ENCODE measurements around the gene GXYLT2. TPM values are rescaled to one million over a fixed set of nuclear protein-coding genes. Genes with fewer than 3 reads are reported as not detected.

GXYLT2 gene
- total RNA-seq, 1 donor from 2014 or later: 16.2 TPM

DNA sequence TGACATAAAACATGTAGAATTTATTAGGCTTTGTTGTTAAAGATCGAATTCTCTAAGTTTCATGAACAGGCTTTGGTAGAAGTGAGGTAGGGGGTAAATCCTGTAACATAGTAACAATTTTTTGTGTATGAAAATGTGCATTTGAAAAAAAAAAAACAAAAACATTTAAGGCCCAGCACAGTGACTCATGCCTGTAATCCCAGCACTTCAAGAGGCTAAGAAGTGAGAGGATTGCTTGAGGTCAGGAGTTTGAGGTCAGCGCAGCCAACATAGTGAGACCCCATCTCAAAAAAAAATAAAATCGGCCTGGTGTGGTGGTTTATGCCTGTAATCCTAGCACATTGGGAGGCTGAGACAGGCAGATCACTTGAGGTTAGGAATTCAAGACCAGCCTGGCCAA, 81.9 kb downstream of the GXYLT2 start:
- Histone ChIP-seq H3K27me3 (ENCODE audit: low read depth) (no peaks in the 10 kb centered on the region), H3K36me3 (no peaks in the 10 kb centered on the region), H3K4me3 (no peak overlapping the region), H3K9me3 (replicated peaks) (no peaks in the 10 kb centered on the region), H3K4me1 (no peaks in the 10 kb centered on the region), H3K27ac (replicated peaks) (no peak overlapping the region)
- no peak for DNase-seq
- TF ChIP-seq, protein P1, sequence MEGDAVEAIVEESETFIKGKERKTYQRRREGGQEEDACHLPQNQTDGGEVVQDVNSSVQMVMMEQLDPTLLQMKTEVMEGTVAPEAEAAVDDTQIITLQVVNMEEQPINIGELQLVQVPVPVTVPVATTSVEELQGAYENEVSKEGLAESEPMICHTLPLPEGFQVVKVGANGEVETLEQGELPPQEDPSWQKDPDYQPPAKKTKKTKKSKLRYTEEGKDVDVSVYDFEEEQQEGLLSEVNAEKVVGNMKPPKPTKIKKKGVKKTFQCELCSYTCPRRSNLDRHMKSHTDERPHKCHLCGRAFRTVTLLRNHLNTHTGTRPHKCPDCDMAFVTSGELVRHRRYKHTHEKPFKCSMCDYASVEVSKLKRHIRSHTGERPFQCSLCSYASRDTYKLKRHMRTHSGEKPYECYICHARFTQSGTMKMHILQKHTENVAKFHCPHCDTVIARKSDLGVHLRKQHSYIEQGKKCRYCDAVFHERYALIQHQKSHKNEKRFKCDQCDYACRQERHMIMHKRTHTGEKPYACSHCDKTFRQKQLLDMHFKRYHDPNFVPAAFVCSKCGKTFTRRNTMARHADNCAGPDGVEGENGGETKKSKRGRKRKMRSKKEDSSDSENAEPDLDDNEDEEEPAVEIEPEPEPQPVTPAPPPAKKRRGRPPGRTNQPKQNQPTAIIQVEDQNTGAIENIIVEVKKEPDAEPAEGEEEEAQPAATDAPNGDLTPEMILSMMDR (IDR thresholded peaks at IDR 0.05; ENCODE audit: borderline replicate concordance): no peak
- intact Hi-C loops (cut with micrococcal nuclease): no loop called here

DNA sequence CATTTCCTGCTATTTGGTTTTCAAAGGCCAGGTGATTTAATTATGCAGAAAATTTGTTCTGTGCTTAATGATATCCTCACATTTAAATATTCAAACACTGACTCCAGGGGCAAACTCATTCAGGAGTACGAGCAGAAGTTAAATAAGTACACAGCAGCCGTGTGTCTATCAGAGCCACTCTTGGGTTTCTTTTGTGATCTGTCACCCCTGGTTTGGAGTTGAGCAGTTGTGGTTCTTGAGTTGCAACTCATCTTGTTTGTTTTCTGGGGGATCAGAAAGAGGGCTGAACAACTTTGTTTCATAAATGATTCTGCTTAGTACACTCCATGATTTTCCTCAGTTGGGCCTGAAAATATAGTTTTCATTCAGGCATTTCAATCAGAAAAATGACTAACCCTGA, 83.1 kb downstream of the GXYLT2 start:
- no peak overlapping the region for H3K4me3 ChIP-seq

DNA sequence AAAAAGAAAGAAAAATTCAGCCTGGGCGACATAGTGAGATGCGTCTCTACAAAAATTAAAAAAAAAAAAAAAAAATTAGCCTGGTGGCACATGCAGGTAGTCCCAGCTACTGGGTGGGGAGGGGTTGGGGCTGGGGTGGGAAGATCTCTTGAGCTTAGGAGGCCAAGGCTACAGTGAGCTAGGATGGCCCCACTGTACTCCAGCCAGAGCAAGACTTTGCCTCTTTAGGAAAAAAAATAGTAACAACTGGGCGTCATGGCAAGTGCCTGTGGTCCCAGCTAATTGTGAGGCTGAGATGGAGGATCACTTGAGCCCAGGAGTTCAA, 84.8 kb downstream of the GXYLT2 start:
- Histone ChIP-seq H3K36me3 (no peaks in the 10 kb centered on the region), H3K27me3 (ENCODE audit: low read depth) (no peaks in the 10 kb centered on the region), H3K27ac (replicated peaks) (no peak overlapping the region), H3K9me3 (replicated peaks) (no peaks in the 10 kb centered on the region), H3K4me1 (no peaks in the 10 kb centered on the region), H3K4me3 (no peak overlapping the region)
- no peak for DNase-seq
- intact Hi-C loops (cut with micrococcal nuclease): no loop called here
- TF ChIP-seq, protein P1 (IDR thresholded peaks at IDR 0.05; ENCODE audit: borderline replicate concordance): no peak

More for the DNA sequence above, 83.1 kb downstream of the GXYLT2 start:
- Histone ChIP-seq H3K4me1 (no peaks in the 10 kb centered on the region), H3K27ac (replicated peaks) (no peak overlapping the region), H3K27me3 (ENCODE audit: low read depth) (no peaks in the 10 kb centered on the region), H3K9me3 (replicated peaks) (no peaks in the 10 kb centered on the region), H3K36me3 (no peaks in the 10 kb centered on the region)
- intact Hi-C loops (cut with micrococcal nuclease): no loop called here
- TF ChIP-seq, protein P1 (IDR thresholded peaks at IDR 0.05; ENCODE audit: borderline replicate concordance): no peak
- DNase-seq: no peak

DNA sequence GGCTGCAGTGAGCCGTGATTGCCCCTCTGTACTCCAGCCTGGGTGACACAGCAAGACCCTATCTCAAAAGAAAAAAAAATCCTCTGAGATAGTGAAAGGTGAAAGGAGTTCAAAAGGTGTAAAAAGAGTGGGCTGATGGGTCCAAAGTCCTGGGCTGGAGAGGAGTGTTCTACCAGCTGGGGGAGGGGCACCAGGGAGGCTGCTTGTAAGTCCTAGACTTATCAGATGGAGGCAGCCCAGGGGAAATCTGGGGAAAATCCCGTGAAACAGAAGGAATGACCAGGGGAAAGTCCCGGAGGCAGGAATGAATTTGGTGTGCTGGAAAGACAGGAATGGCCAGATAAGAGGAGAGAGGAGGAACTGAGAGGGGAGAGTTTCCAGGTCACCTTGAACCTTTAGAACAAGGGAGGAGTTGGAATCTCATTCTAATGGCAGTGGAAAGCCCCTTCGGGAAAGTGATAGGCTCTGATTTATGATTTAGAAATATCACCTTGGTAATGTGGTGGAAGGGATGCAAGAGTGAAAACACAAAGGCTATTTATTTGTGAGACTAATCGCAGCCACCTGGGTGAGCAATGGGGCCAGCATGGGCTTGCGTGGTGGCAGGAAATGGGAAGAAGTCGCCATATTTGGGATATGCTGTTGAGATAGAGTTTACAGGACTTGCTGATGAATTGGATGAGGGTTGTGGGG, 85.3 kb downstream of the GXYLT2 start:
- TF ChIP-seq, protein P1 (IDR thresholded peaks at IDR 0.05; ENCODE audit: borderline replicate concordance): no peak
- DNase-seq: no peak
- H3K36me3 ChIP-seq: no peaks in the 10 kb centered on the region
- no peaks in the 10 kb centered on the region for H3K4me1 ChIP-seq
- no peak overlapping the region for H3K4me3 ChIP-seq
- no peak overlapping the region for H3K27ac ChIP-seq (replicated peaks)
- H3K9me3 ChIP-seq (replicated peaks): no peaks in the 10 kb centered on the region
- no peaks in the 10 kb centered on the region for H3K27me3 ChIP-seq (ENCODE audit: low read depth)
- intact Hi-C loops (cut with micrococcal nuclease): no loop called here

DNA sequence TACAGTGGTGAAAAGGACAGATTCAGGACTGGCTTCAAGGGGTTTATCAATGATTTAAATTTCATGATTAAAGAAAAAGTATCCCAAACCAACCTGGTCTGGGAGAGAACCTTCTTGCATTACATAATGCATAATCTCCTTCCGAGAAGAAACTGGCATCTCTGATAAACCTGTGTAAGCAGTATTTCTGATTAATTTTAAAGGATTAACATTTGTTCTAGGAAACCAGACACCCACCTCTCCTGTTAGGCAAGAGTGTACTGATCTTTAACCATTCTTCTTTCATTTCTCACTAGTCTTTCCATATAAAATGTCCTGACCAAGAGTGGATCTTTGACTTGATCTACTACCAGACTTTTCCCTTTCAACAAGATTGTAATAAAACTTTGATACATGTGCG, 85.9 kb downstream of the GXYLT2 start:
- Histone ChIP-seq H3K4me3 (no peak overlapping the region), H3K27me3 (ENCODE audit: low read depth) (no peaks in the 10 kb centered on the region), H3K27ac (replicated peaks) (no peak overlapping the region), H3K9me3 (replicated peaks) (no peaks in the 10 kb centered on the region), H3K36me3 (no peaks in the 10 kb centered on the region), H3K4me1 (no peaks in the 10 kb centered on the region)
- TF ChIP-seq, protein P1 (IDR thresholded peaks at IDR 0.05; ENCODE audit: borderline replicate concordance): no peak
- intact Hi-C loops (cut with micrococcal nuclease): no loop called here
- no peak for DNase-seq
